Immature natural killer cell (primary cell): ENCODE data around the gene PLVAP. TPM values are rescaled to one million over a fixed set of nuclear protein-coding genes. Genes with fewer than 3 reads are reported as not detected.

Experiments
- polyA plus RNA-seq, 3 donors: library from polyadenylated mRNA; unstranded; fragments of 300-500 nt; fragmentation: Illumina TruSeq; gene quantifications; one replicate each; pipeline ENCODE4 v1.2.3, GENCODE V29; 2021

Gene PLVAP
- polyA plus RNA-seq, 3 donors from 2014 or later = not detected

Other genes starting within 250 kb of the PLVAP start
- 10 to 100 TPM; 35.4 to 42.0 (median 38.8) TPM for gene USE1, start 162.0 kb downstream of the PLVAP start, polyA plus RNA-seq
- gene OCEL1, start 151.1 kb downstream of the PLVAP start, polyA plus RNA-seq = 10 to 100 TPM; 31.4 to 51.3 (median 42.3) TPM
- gene NR2F6, start 131.4 kb downstream of the PLVAP start, polyA plus RNA-seq = 1 to 10 TPM in 1 of 3 donors, under 1 TPM in 2; 0.67 to 1.4 (median 0.94) TPM
- not detected for gene USHBP1, start 112.6 kb downstream of the PLVAP start, polyA plus RNA-seq
- 100 to 1,000 TPM; 135 to 218 (median 141) TPM for gene BABAM1, start 109.9 kb downstream of the PLVAP start, polyA plus RNA-seq
- not detected for gene ANKLE1, start 95.4 kb downstream of the PLVAP start, polyA plus RNA-seq
- gene ABHD8, start 73.9 kb downstream of the PLVAP start, polyA plus RNA-seq = 10 to 100 TPM in 1 of 3 donors, 1 to 10 TPM in 2; 7.5 to 10.3 (median 8.3) TPM
- 100 to 1,000 TPM; 189 to 270 (median 197) TPM for gene MRPL34, start 71.5 kb downstream of the PLVAP start, polyA plus RNA-seq
- gene DDA1, start 67.8 kb downstream of the PLVAP start, polyA plus RNA-seq = 10 to 100 TPM; 30.0 to 48.6 (median 40.6) TPM
- under 1 TPM; 0.06 to 0.40 (median 0.12) TPM for gene ANO8, start 42.5 kb downstream of the PLVAP start, polyA plus RNA-seq
- 1 to 10 TPM; 2.8 to 8.8 (median 3.1) TPM for gene GTPBP3, start 39.8 kb downstream of the PLVAP start, polyA plus RNA-seq
- gene CCDC194, start 16.9 kb upstream of the PLVAP start, polyA plus RNA-seq = under 1 TPM in 1 of 3 donors, not detected in 2; 0.40 TPM
- 100 to 1,000 TPM; 326 to 394 (median 383) TPM for gene BST2, start 28.3 kb upstream of the PLVAP start, polyA plus RNA-seq
- 10 to 100 TPM; 35.8 to 43.6 (median 36.3) TPM for gene MVB12A, start 42.7 kb upstream of the PLVAP start, polyA plus RNA-seq
- gene TMEM221, start 71.3 kb upstream of the PLVAP start, polyA plus RNA-seq = under 1 TPM in 1 of 3 donors, not detected in 2; 0.24 TPM
- not detected for gene NXNL1, start 83.6 kb upstream of the PLVAP start, polyA plus RNA-seq
- 10 to 100 TPM in 2 of 3 donors, 1 to 10 TPM in 1; 9.7 to 15.9 (median 15.3) TPM for gene SLC27A1, start 93.2 kb upstream of the PLVAP start, polyA plus RNA-seq
- 100 to 1,000 TPM in 2 of 3 donors, 10 to 100 TPM in 1; 65.3 to 118 (median 107) TPM for gene PGLS, start 134.3 kb upstream of the PLVAP start, polyA plus RNA-seq
- 10 to 100 TPM; 16.9 to 26.8 (median 22.6) TPM for gene COLGALT1, start 178.3 kb upstream of the PLVAP start, polyA plus RNA-seq